Astrocyte (in vitro differentiated cells and primary cell): Measurements from ENCODE around the gene UBE2F. TPM values are rescaled to one million over a fixed set of nuclear protein-coding genes. Genes with fewer than 3 reads are reported as not detected.

Experiments
- DNase-seq: peaks from one replicate; pipeline ENCODE4 v3.0.0-alpha.2; 2010; ENCODE audit warnings: low read depth
- FAIRE-seq: peaks from 2 replicates; lab custom pipeline; 2011; peaks lifted over from hg19 to GRCh38; lab: Jason Lieb, UNC
- H2AFZ ChIP-seq: 2 replicates; pipeline ENCODE4 v1.6.0; 2012; ENCODE audit warnings: low read depth, low read length, inconsistent platforms
- H3K27ac ChIP-seq: 2 replicates; pipeline ENCODE4 v1.5.1; 2011; ENCODE audit warnings: low read depth, low read length, inconsistent platforms
- H3K27me3 ChIP-seq: 2 replicates; pipeline ENCODE4 v1.6.0; 2011; ENCODE audit warnings: low read length, inconsistent platforms; ENCODE audit not compliant: insufficient read depth
- H3K36me3 ChIP-seq: 2 replicates; pipeline ENCODE4 v1.5.1; 2011; ENCODE audit warnings: low read length, inconsistent platforms; ENCODE audit not compliant: insufficient read depth
- H3K4me1 ChIP-seq: 2 replicates; pipeline ENCODE4 v1.5.1; 2011; ENCODE audit warnings: low read length, inconsistent platforms; ENCODE audit not compliant: insufficient read depth
- H3K4me2 ChIP-seq: 2 replicates; pipeline ENCODE4 v1.6.0; 2012; ENCODE audit warnings: low read length, inconsistent platforms
- H3K4me3 ChIP-seq: 2 replicates; pipeline ENCODE4 v1.5.1; 2011; ENCODE audit warnings: low read depth, mild to moderate bottlenecking, low read length, inconsistent platforms; ENCODE audit not compliant: insufficient read depth
- H3K79me2 ChIP-seq: 2 replicates; pipeline ENCODE4 v1.6.0; 2012; ENCODE audit warnings: mild to moderate bottlenecking, low read length, inconsistent platforms; ENCODE audit not compliant: insufficient read depth
- H3K9ac ChIP-seq: 2 replicates; pipeline ENCODE4 v1.6.0; 2012; ENCODE audit warnings: mild to moderate bottlenecking, low read length, inconsistent platforms
- H3K9me3 ChIP-seq: 2 replicates; pipeline ENCODE4 v1.5.1; 2012; ENCODE audit warnings: low read depth, mild to moderate bottlenecking, low read length, inconsistent platforms; ENCODE audit not compliant: insufficient read depth
- H4K20me1 ChIP-seq: 2 replicates; pipeline ENCODE4 v1.6.0; 2012; ENCODE audit warnings: low read length, inconsistent platforms; ENCODE audit not compliant: insufficient read depth
- H3K27ac Mint-ChIP-seq: one replicate; pipeline ENCODE4 v1.8.0; 2021; ENCODE audit warnings: mild to moderate bottlenecking, mixed read lengths; ENCODE audit not compliant: unreplicated experiment
- H3K27me3 Mint-ChIP-seq: one replicate; pipeline ENCODE4 v1.8.0; 2021; ENCODE audit warnings: low read depth, mixed read lengths; ENCODE audit not compliant: unreplicated experiment
- H3K36me3 Mint-ChIP-seq: one replicate; pipeline ENCODE4 v1.8.0; 2021; ENCODE audit warnings: low read depth, mixed read lengths; ENCODE audit not compliant: unreplicated experiment
- H3K4me1 Mint-ChIP-seq: one replicate; pipeline ENCODE4 v1.8.0; 2021; ENCODE audit warnings: low read depth, mixed read lengths; ENCODE audit not compliant: unreplicated experiment
- H3K4me3 Mint-ChIP-seq: one replicate; pipeline ENCODE4 v1.8.0; 2021; ENCODE audit warnings: mild to moderate bottlenecking, moderate library complexity, mixed read lengths; ENCODE audit not compliant: unreplicated experiment
- H3K9me3 Mint-ChIP-seq: one replicate; pipeline ENCODE4 v1.8.0; 2021; ENCODE audit warnings: mild to moderate bottlenecking, mixed read lengths; ENCODE audit not compliant: unreplicated experiment
- CTCF ChIP-seq: IDR thresholded peaks from 2 replicates; pipeline ENCODE4 v1.5.1; 2011; ENCODE audit warnings: low read depth, mild to moderate bottlenecking, inconsistent platforms, low read length, moderate library complexity; ENCODE audit not compliant: insufficient read depth
- EZH2 ChIP-seq: IDR thresholded peaks from 2 replicates; pipeline ENCODE4 v1.6.1; 2012; ENCODE audit warnings: mild to moderate bottlenecking, low read length, inconsistent platforms; ENCODE audit not compliant: insufficient read depth
- total RNA-seq: library from RNA; stranded (reverse); gene quantifications from 2 replicates; pipeline ENCODE4 v1.2.1, GENCODE V29; 2021

Gene UBE2F
- total RNA-seq, 1 donor from 2014 or later: 67.1 TPM

- H3K4me1 ChIP-seq: no peaks in the 10 kb centered on the region
- peaks cover 18% of the 10 kb centered on the region for H3K36me3 Mint-ChIP-seq
- H3K4me1 Mint-ChIP-seq: no peaks in the 10 kb centered on the region
- no peak overlapping the region for H3K9ac ChIP-seq
- no peak overlapping the region for H3K4me3 Mint-ChIP-seq
- no peak overlapping the region for H2AFZ ChIP-seq
- DNase-seq (no peak), FAIRE-seq (no peak)
- no peak overlapping the region for H3K4me3 ChIP-seq
- no peaks in the 10 kb centered on the region for H3K27me3 Mint-ChIP-seq
- H3K9me3 Mint-ChIP-seq: no peaks in the 10 kb centered on the region
- H4K20me1 ChIP-seq: peaks cover 54% of the 10 kb centered on the region
- no peak for TF ChIP-seq EZH2
- TF ChIP-seq CTCF: no peak
- no peak overlapping the region for H3K27ac ChIP-seq
- H3K79me2 ChIP-seq: peaks cover 19% of the 10 kb centered on the region
- no peak overlapping the region for H3K4me2 ChIP-seq
- H3K27me3 ChIP-seq: no peaks in the 10 kb centered on the region
- no peaks in the 10 kb centered on the region for H3K9me3 ChIP-seq
- H3K36me3 ChIP-seq: peaks cover 2% of the 10 kb centered on the region
- no peak overlapping the region for H3K27ac Mint-ChIP-seq
Observed at GRCh38 chr2:238007924-238008323, 41.1 kb downstream of the UBE2F start.

- no peak overlapping the region for H3K27ac ChIP-seq
- FAIRE-seq: no peak
- no peak overlapping the region for H3K9ac ChIP-seq
- TF ChIP-seq EZH2 (no peak), CTCF (no peak)
- Mint-ChIP-seq H3K27ac (no peak overlapping the region), H3K27me3 (no peaks in the 10 kb centered on the region), H3K4me1 (no peaks in the 10 kb centered on the region), H3K36me3 (peaks cover 12% of the 10 kb centered on the region), H3K4me3 (no peak overlapping the region), H3K9me3 (no peaks in the 10 kb centered on the region)
- no peak overlapping the region for H3K4me3 ChIP-seq
- no peaks in the 10 kb centered on the region for H3K9me3 ChIP-seq
- H2AFZ ChIP-seq: no peak overlapping the region
- H3K36me3 ChIP-seq: peaks cover 2% of the 10 kb centered on the region
- DNase-seq: no peak
- H3K27me3 ChIP-seq: no peaks in the 10 kb centered on the region
- H3K79me2 ChIP-seq: peaks cover 19% of the 10 kb centered on the region
- H3K4me1 ChIP-seq: no peaks in the 10 kb centered on the region
- no peak overlapping the region for H3K4me2 ChIP-seq
- H4K20me1 ChIP-seq: peaks cover 51% of the 10 kb centered on the region
Observed at GRCh38 chr2:238009563-238009962, 42.7 kb downstream of the UBE2F start.

- Histone ChIP-seq H3K27me3 (no peaks in the 10 kb centered on the region), H2AFZ (no peak overlapping the region), H4K20me1 (peaks cover 46% of the 10 kb centered on the region), H3K36me3 (peaks cover 2% of the 10 kb centered on the region), H3K4me2 (no peak overlapping the region), H3K9ac (no peak overlapping the region), H3K79me2 (peaks cover 19% of the 10 kb centered on the region), H3K9me3 (no peaks in the 10 kb centered on the region), H3K27ac (no peak overlapping the region), H3K4me1 (no peaks in the 10 kb centered on the region), H3K4me3 (no peak overlapping the region)
- Mint-ChIP-seq H3K4me3 (no peak overlapping the region), H3K27me3 (no peaks in the 10 kb centered on the region), H3K4me1 (no peaks in the 10 kb centered on the region), H3K27ac (no peak overlapping the region), H3K9me3 (no peaks in the 10 kb centered on the region), H3K36me3 (peaks cover 8% of the 10 kb centered on the region)
- FAIRE-seq (no peak), DNase-seq (no peak)
- TF ChIP-seq EZH2: no peak
- TF ChIP-seq CTCF: no peak
Observed at GRCh38 chr2:238010572-238010971, 43.8 kb downstream of the UBE2F start.
